ENCODE results near the gene MAGEF1.

MAGEF1 gene

DNA sequence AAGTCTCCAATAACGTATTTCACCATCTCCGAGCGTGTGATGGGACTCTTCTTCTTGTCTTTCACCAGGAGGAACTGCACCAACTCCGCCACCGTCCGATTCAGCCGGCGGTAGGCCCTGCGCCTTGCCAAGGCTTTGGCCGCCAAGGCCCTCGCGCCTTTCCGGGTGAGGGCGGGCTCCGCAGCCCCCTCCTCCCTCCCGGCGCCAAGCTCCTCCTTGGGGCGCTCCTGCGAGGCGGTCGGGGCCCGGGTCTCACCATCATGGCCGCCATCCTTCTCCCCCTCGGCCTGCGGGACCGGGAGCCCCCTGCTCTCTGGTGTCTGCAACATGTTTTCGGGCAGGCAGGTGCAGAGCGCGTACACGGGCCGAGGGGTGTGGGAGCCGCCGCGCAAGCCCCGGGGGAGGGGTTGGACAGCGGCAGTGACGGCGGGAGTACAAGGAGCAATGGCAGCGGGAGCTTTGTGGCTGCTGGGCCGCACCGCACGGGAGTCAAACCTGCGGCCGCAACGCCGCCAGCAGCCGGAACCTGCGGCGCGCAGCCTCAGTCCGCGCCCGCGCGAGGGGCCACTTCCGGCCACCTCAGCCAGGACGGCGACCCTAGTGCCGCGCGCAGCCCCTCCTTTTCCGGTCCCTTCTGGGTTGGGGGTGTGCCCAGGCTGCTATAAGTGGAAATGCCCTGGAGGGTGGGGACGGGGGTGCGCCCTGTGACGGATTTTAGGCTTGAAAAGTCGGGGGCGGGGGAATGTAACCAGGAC lies at the start of gene MAGEF1:
Gene MAGEF1, minus strand, starts transcription at position 572 of the 755 bp plus-strand sequence. Its CDS starts 243 bp downstream, at position 329.
- Histone ChIP-seq H3K27ac (ENCODE audit: low read depth, low read length) (peak within 1 kb of the TSS; percentile 93), H3K4me1 (ENCODE audit: insufficient read depth, low read length) (peaks cover 23% of the 10 kb centered on the region), H3K9me3 (ENCODE audit: low read length) (no peaks in the 10 kb centered on the region), H3K9ac (ENCODE audit: low read length) (peak within 1 kb of the TSS; percentile 59), H3K4me3 (ENCODE audit: low read depth in 1 of 2, low read length in 2 of 2) (peak within 1 kb of the TSS; percentile 93), H3K27me3 (ENCODE audit: control insufficient read depth in 1 of 2, insufficient read depth in 2 of 2, low read length in 2 of 2) (no peaks in the 10 kb centered on the region), H3K36me3 (ENCODE audit: insufficient read depth, low read length) (peaks cover 18% of the 10 kb centered on the region)

GRCh38 chr3:184761075-184761841 lies 49.4 kb upstream of the MAGEF1 start:
- no peak overlapping the region for H3K27ac ChIP-seq (ENCODE audit: low read depth, low read length)
- H3K9ac ChIP-seq (ENCODE audit: low read length): no peak overlapping the region
- H3K4me3 ChIP-seq (ENCODE audit: low read depth in 1 of 2, low read length in 2 of 2): no peak overlapping the region
- H3K27me3 ChIP-seq (ENCODE audit: control insufficient read depth in 1 of 2, insufficient read depth in 2 of 2, low read length in 2 of 2): no peaks in the 10 kb centered on the region
- peaks cover 20% of the 10 kb centered on the region for H3K4me1 ChIP-seq (ENCODE audit: insufficient read depth, low read length)
- H3K9me3 ChIP-seq (ENCODE audit: low read length): no peaks in the 10 kb centered on the region
- H3K36me3 ChIP-seq (ENCODE audit: insufficient read depth, low read length): no peaks in the 10 kb centered on the region

DNA sequence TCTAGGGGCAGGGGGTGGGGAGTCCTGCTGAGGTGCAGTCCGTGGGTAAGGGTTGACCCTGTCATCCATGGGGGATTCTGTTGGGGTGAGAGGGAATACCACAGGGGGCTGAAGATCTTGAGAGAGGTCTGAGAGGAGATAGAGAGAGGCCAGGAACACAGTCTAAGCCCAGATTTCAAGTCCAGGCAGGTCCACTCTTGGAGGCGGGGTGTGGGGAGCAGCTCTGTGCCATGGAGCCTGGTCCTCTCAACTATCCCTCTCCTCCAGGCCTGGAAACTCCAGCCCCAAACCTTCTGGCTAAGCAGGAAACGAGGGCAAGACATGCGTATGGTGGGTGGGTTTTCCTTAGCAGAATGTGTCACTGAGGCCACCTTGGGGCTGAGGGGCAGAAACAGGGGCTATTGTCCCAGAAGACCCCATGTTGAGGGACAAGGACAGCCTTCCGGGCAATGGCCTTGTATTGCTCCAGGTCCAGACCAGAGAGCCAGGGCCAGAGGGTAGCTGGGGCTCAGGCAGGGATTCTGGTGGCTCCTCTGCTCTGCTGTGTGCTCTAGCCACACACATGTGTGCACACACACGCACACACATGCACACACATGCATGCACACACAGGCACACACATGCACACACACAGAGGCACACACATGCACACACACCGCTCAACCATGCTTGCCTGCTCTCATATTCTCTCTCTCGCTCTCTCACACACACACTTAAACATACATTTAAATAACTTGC lies 48.6 kb upstream of the MAGEF1 start:
- no peak overlapping the region for H3K4me3 ChIP-seq (ENCODE audit: low read depth in 1 of 2, low read length in 2 of 2)
- no peaks in the 10 kb centered on the region for H3K27me3 ChIP-seq (ENCODE audit: control insufficient read depth in 1 of 2, insufficient read depth in 2 of 2, low read length in 2 of 2)
- H3K4me1 ChIP-seq (ENCODE audit: insufficient read depth, low read length): peaks cover 28% of the 10 kb centered on the region
- no peaks in the 10 kb centered on the region for H3K36me3 ChIP-seq (ENCODE audit: insufficient read depth, low read length)
- H3K9me3 ChIP-seq (ENCODE audit: low read length): no peaks in the 10 kb centered on the region
- no peak overlapping the region for H3K27ac ChIP-seq (ENCODE audit: low read depth, low read length)
- no peak overlapping the region for H3K9ac ChIP-seq (ENCODE audit: low read length)

- no peak overlapping the region for H3K4me3 ChIP-seq (ENCODE audit: low read depth in 1 of 2, low read length in 2 of 2)
- H3K27ac ChIP-seq (ENCODE audit: low read depth, low read length): no peak overlapping the region
Observed at GRCh38 chr3:184759666-184760200, 47.9 kb upstream of the MAGEF1 start.

GRCh38 chr3:184758056-184758455 lies 46.2 kb upstream of the MAGEF1 start:
- no peaks in the 10 kb centered on the region for H3K9me3 ChIP-seq (ENCODE audit: low read length)
- H3K9ac ChIP-seq (ENCODE audit: low read length): no peak overlapping the region
- H3K27me3 ChIP-seq (ENCODE audit: control insufficient read depth in 1 of 2, insufficient read depth in 2 of 2, low read length in 2 of 2): no peaks in the 10 kb centered on the region
- no peak overlapping the region for H3K27ac ChIP-seq (ENCODE audit: low read depth, low read length)
- peaks cover 30% of the 10 kb centered on the region for H3K4me1 ChIP-seq (ENCODE audit: insufficient read depth, low read length)
- H3K4me3 ChIP-seq (ENCODE audit: low read depth in 1 of 2, low read length in 2 of 2): no peak overlapping the region
- H3K36me3 ChIP-seq (ENCODE audit: insufficient read depth, low read length): no peaks in the 10 kb centered on the region

More at GRCh38 chr3:184759666-184760200, 47.9 kb upstream of the MAGEF1 start:
- no peaks in the 10 kb centered on the region for H3K27me3 ChIP-seq (ENCODE audit: control insufficient read depth in 1 of 2, insufficient read depth in 2 of 2, low read length in 2 of 2)
- no peaks in the 10 kb centered on the region for H3K36me3 ChIP-seq (ENCODE audit: insufficient read depth, low read length)
- no peaks in the 10 kb centered on the region for H3K9me3 ChIP-seq (ENCODE audit: low read length)
- H3K9ac ChIP-seq (ENCODE audit: low read length): no peak overlapping the region
- peaks cover 30% of the 10 kb centered on the region for H3K4me1 ChIP-seq (ENCODE audit: insufficient read depth, low read length)

- no peaks in the 10 kb centered on the region for H3K9me3 ChIP-seq (ENCODE audit: low read length)
- no peaks in the 10 kb centered on the region for H3K36me3 ChIP-seq (ENCODE audit: insufficient read depth, low read length)
- H3K27ac ChIP-seq (ENCODE audit: low read depth, low read length): peak overlapping the region; percentile 82
- peaks cover 30% of the 10 kb centered on the region for H3K4me1 ChIP-seq (ENCODE audit: insufficient read depth, low read length)
- H3K4me3 ChIP-seq (ENCODE audit: low read depth in 1 of 2, low read length in 2 of 2): peak overlapping the region in 1 of 2 donors; percentile 52
- H3K27me3 ChIP-seq (ENCODE audit: control insufficient read depth in 1 of 2, insufficient read depth in 2 of 2, low read length in 2 of 2): no peaks in the 10 kb centered on the region
- H3K9ac ChIP-seq (ENCODE audit: low read length): peak overlapping the region; percentile 51
Observed at GRCh38 chr3:184757022-184757651, 45.3 kb upstream of the MAGEF1 start.

DNA sequence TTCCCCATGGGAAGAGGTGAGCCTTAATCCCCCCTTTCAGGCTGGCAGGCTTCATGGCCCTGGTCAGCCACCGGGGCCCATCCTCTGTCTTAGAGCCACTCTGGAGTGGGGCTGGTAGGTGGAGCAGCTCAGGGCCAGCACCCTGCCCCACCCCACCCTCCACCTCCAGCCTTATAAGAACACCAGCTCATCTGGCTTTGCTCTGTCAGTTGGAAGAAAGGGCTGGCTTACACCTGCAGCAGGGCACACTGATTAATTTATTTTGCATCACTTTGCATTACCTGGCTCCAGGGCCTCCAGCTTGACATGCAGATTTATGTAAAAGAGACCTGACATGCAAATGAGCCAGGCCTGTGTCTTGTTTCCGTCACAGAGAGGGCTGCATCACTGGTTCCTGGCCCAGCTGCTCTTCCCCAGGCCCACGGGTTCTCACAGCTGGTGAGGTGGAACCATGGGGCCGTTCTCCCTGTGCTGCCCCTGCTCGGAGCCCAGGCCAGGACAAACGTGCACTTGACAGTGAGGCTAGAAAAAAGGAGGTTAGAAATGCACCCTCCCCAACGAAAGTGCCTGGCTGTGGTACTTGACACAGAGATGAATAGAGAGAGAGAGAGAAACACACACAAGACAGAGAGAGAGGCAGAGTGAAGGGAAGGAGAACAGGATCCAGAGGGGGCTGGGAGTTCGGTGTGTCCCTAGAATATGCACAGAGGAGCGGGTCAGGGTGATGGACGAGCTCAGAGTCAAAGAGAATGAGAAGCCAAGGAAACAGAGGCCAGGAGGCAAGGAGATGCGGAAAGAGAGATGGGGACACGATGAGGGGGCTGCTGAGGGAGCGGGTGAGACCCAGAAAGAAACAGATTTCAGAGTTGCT lies 44.5 kb upstream of the MAGEF1 start:
- Histone ChIP-seq H3K9ac (ENCODE audit: low read length) (peak overlapping the region; percentile 51), H3K4me3 (ENCODE audit: low read depth in 1 of 2, low read length in 2 of 2) (peak overlapping the region in 1 of 2 donors; percentile 52), H3K27ac (ENCODE audit: low read depth, low read length) (peak overlapping the region; percentile 82), H3K36me3 (ENCODE audit: insufficient read depth, low read length) (no peaks in the 10 kb centered on the region), H3K9me3 (ENCODE audit: low read length) (no peaks in the 10 kb centered on the region), H3K27me3 (ENCODE audit: control insufficient read depth in 1 of 2, insufficient read depth in 2 of 2, low read length in 2 of 2) (no peaks in the 10 kb centered on the region), H3K4me1 (ENCODE audit: insufficient read depth, low read length) (peaks cover 25% of the 10 kb centered on the region)

DNA sequence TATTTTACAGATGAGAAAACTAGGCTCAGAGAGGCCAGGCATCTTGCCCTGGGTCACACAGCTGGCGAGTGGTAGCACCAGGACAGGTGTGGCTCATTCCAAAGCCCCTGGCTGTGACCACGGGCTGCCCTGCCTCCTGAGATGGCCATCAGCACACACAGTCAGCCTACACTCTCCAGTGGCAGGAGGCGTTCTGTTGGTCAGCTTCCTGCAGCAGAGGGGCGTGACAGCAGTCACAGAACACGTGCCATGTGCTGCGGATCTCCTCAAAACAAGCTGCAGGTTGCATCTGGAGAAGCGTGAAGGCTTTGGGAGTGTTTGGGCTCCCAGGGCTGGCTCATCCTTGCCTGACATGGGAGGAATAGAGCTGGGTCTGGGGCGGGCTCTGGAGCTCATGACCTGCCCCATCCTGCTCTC lies 43.5 kb upstream of the MAGEF1 start:
- Histone ChIP-seq H3K9me3 (ENCODE audit: low read length) (no peaks in the 10 kb centered on the region), H3K27ac (ENCODE audit: low read depth, low read length) (no peak overlapping the region), H3K4me1 (ENCODE audit: insufficient read depth, low read length) (peaks cover 24% of the 10 kb centered on the region), H3K9ac (ENCODE audit: low read length) (no peak overlapping the region), H3K36me3 (ENCODE audit: insufficient read depth, low read length) (no peaks in the 10 kb centered on the region), H3K27me3 (ENCODE audit: control insufficient read depth in 1 of 2, insufficient read depth in 2 of 2, low read length in 2 of 2) (no peaks in the 10 kb centered on the region), H3K4me3 (ENCODE audit: low read depth in 1 of 2, low read length in 2 of 2) (no peak overlapping the region)

DNA sequence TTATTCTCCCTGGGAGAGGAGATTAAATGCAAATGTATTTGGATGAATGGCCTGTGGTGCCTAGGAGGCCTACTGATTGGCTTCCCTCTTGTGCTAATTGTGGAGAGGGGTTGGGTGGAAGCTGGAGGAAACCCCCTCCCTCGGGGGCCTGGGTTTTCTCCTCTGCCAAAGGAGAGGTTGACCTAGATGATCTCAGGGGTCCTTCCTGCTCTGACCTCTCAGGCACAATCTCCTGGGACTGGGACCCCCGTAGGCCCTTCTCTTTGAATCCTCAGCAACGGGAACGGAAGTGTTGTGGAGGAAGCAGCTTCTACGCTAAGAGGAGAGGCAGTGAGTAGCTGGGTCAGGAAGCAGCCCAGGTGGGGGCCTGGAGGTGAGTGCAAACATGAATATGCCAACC lies 40.5 kb upstream of the MAGEF1 start:
- peaks cover 20% of the 10 kb centered on the region for H3K4me1 ChIP-seq (ENCODE audit: insufficient read depth, low read length)
- no peaks in the 10 kb centered on the region for H3K27me3 ChIP-seq (ENCODE audit: control insufficient read depth in 1 of 2, insufficient read depth in 2 of 2, low read length in 2 of 2)
- no peaks in the 10 kb centered on the region for H3K36me3 ChIP-seq (ENCODE audit: insufficient read depth, low read length)
- H3K4me3 ChIP-seq (ENCODE audit: low read depth in 1 of 2, low read length in 2 of 2): no peak overlapping the region
- H3K9ac ChIP-seq (ENCODE audit: low read length): no peak overlapping the region
- no peak overlapping the region for H3K27ac ChIP-seq (ENCODE audit: low read depth, low read length)
- H3K9me3 ChIP-seq (ENCODE audit: low read length): no peaks in the 10 kb centered on the region

All from muscle layer of colon (tissue), 2 donors.